Measurements from ENCODE around the gene CXorf49. TPM values are rescaled to one million over a fixed set of nuclear protein-coding genes. Genes with fewer than 3 reads are reported as not detected.
A peak's percentile ranks its signal among the peaks of the same experiment; 100 is the strongest.
"Not testable (repeated sequence)": the region's sequence is repeated elsewhere in the genome, so short reads cannot be mapped to it uniquely, and the experiment has no call there.

CXorf49 gene
- total and polyA plus RNA-seq, 12 donors, result not detected

DNA sequence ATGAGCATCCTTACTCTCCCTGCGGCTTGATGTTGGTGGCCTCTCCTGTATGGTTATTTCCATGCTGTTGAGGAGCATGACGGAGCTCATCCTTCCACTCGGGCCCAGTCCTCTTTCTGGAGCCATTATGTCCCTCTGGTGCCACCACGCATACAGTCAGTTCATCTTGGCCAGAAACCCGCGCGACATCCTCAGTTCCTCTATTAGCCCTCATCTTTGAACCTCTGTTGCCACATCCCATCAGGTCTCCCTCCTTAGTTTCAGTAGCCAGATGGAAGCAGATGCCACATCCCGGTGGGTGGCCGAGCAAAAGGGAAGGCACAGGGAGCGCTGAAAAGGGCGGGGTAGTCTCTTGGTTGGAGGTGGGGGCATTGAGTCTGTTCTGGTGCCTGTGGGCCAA, 46.1 kb downstream of the CXorf49 start:
- H3K9me3 ChIP-seq (replicated peaks in 1 of 3), result no peaks in the 10 kb centered on the region
- no peaks in the 10 kb centered on the region for H3K36me3 ChIP-seq (replicated peaks in 1 of 2)
- intact Hi-C loops (cut with DNase I), result no loop called here
- TF ChIP-seq, protein P1, sequence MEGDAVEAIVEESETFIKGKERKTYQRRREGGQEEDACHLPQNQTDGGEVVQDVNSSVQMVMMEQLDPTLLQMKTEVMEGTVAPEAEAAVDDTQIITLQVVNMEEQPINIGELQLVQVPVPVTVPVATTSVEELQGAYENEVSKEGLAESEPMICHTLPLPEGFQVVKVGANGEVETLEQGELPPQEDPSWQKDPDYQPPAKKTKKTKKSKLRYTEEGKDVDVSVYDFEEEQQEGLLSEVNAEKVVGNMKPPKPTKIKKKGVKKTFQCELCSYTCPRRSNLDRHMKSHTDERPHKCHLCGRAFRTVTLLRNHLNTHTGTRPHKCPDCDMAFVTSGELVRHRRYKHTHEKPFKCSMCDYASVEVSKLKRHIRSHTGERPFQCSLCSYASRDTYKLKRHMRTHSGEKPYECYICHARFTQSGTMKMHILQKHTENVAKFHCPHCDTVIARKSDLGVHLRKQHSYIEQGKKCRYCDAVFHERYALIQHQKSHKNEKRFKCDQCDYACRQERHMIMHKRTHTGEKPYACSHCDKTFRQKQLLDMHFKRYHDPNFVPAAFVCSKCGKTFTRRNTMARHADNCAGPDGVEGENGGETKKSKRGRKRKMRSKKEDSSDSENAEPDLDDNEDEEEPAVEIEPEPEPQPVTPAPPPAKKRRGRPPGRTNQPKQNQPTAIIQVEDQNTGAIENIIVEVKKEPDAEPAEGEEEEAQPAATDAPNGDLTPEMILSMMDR (IDR thresholded peaks at IDR 0.05), result no peak
- H3K4me1 ChIP-seq (replicated peaks in 1 of 2), result no peaks in the 10 kb centered on the region
- no peak overlapping the region for H3K27ac ChIP-seq
- no peak for DNase-seq
- H3K27me3 ChIP-seq, result no peaks in the 10 kb centered on the region
- 78 to 91% (median 85%) methylated on average over 9 to 11 of the region's 11 CpGs for WGBS, 4 donors
- H3K4me3 ChIP-seq, result no peak overlapping the region

DNA sequence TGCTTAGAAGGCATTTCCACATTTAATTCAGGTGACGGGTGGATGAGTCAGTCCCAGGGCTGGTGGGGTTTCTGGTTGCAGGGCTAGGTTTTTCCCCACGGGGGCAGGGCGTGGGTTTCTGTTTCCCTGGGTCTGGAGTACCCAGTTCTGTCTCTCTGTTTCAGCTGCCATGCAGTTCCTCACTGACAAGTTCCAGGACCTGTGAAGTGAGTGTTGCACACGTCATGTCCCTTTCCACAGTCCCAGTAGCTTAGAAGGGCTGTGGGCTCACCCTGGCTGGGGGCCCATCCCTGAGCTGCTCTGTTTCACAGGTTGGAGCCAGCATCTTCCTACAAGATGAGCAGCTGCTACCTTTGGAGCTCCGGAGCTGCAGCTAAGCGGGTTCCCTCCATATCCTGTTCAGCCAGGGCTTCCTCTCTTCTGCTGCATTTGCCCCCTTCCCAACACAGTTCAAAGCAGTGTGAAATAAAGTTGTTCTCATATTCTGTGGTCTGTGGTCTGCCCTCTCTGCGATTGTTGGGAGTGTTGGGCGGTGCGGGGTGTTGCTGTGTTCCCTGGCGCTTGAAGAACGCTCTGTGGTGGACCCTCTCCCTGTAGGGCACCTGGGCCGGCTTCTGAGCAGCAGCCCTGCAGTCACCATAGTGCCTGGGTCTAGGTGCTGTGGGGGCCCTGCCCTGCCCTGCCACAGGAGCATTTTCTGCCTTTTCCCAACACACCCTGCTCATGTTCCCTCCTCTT, 46.9 kb downstream of the CXorf49 start:
- TF ChIP-seq, protein P1 (IDR thresholded peaks at IDR 0.05), result no peak
- TF ChIP-seq POLR2A (IDR thresholded peaks at IDR 0.05), result no peak
- no peak overlapping the region for H3K4me3 ChIP-seq
- DNase-seq, result no peak
- no peaks in the 10 kb centered on the region for H3K36me3 ChIP-seq (replicated peaks in 1 of 2)
- intact Hi-C loops (cut with DNase I), result no loop called here
- H3K4me1 ChIP-seq (replicated peaks in 1 of 2), result no peaks in the 10 kb centered on the region
- no peaks in the 10 kb centered on the region for H3K9me3 ChIP-seq (replicated peaks in 1 of 3)
- no peak overlapping the region for H3K27ac ChIP-seq
- H3K27me3 ChIP-seq, result no peaks in the 10 kb centered on the region
- 47 to 74% (median 60%) methylated on average over 3 to 12 of the region's 12 CpGs for WGBS, 4 donors

DNA sequence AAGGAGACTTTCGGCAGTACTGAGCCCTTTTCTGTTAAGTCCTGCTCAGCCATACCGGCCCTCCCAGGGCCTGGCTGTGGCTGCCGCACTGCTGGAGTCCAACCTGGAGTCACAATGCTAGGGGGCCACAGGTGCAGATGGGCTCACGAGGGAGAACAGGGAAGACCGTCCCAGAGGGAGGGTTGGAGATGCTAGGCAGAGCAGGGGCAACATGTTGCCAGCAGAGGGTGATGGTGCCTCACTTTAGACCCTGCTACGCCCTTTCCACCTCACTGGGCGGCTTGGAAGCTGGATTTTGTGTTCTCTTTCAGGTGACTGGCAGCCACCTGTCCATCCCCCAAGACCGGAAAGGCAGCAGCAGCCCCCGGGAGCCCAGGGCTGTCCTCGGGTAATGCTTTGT, 48.1 kb downstream of the CXorf49 start:
- H3K27me3 ChIP-seq; H3K4me1 ChIP-seq (replicated peaks in 1 of 2); H3K36me3 ChIP-seq (replicated peaks in 1 of 2); H3K4me3 ChIP-seq; H3K9me3 ChIP-seq (replicated peaks in 1 of 3); intact Hi-C loops (cut with DNase I); H3K27ac ChIP-seq; DNase-seq: not testable (repeated sequence)
- 36 to 49% (median 40%) methylated on average over 10 of the region's 10 CpGs; no CpG with 5 or more reads in 1 of the 4 donors for WGBS, 4 donors
- TF ChIP-seq, protein P1 (IDR thresholded peaks at IDR 0.05), result peak in 4 of 6 experiments; percentile 7 to 38 (median 32)

DNA sequence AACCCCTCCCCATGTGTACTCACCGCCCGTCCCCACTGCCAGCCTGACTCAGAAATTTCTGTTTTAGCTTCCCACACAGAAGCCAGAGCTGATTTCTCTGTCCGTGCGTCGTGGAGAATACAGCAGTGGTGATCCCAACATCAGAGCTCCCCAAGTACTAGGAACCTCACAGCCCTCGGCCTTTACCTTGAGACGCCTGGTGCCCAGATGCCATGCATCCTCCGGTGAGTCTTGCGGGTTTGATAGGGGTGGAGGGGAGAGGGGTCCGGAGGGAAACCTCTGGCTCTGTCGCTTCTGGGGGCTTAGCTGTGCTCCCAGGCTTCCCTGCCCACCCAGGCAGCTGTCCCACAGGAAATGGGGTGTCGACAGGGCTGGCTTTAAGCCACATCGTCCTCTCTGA, 48.6 kb downstream of the CXorf49 start:
- DNase-seq, result no peak
- intact Hi-C loops (cut with DNase I), result no loop called here
- H3K27ac ChIP-seq, result no peak overlapping the region

More for the DNA sequence above, 48.6 kb downstream of the CXorf49 start:
- Histone ChIP-seq H3K4me1 (replicated peaks in 1 of 2) (no peaks in the 10 kb centered on the region), H3K27me3 (no peaks in the 10 kb centered on the region), H3K9me3 (replicated peaks in 1 of 3) (no peaks in the 10 kb centered on the region), H3K36me3 (replicated peaks in 1 of 2) (no peaks in the 10 kb centered on the region), H3K4me3 (no peak overlapping the region)
- TF ChIP-seq POLR2A (IDR thresholded peaks at IDR 0.05), result no peak
- TF ChIP-seq, protein P1 (IDR thresholded peaks at IDR 0.05), result no peak
- WGBS, 4 donors, result 58 to 74% (median 64%) methylated on average over 2 to 13 of the region's 13 CpGs

Measured in adrenal gland (tissue), 12 donors.